GM12864 (cell line): ENCODE data around the gene NRM.

ENCODE experiments used
- DNase-seq: peaks from one replicate; pipeline ENCODE4 v3.0.0-alpha.2; 2011; ENCODE audit warnings: low read depth
- H3K4me3 ChIP-seq: 2 replicates; pipeline ENCODE4 v1.5.1; 2011; ENCODE audit warnings: mild to moderate bottlenecking, low read depth, low read length, control low read depth
- TF ChIP-seq, protein P1 (sequence below): IDR thresholded peaks from 2 replicates; pipeline ENCODE4 v1.5.1; 2011; ENCODE audit warnings: low read depth, mild to moderate bottlenecking, moderate library complexity, low read length, control low read depth, inconsistent platforms; ENCODE audit errors: missing control alignments

The NRM gene

DNA sequence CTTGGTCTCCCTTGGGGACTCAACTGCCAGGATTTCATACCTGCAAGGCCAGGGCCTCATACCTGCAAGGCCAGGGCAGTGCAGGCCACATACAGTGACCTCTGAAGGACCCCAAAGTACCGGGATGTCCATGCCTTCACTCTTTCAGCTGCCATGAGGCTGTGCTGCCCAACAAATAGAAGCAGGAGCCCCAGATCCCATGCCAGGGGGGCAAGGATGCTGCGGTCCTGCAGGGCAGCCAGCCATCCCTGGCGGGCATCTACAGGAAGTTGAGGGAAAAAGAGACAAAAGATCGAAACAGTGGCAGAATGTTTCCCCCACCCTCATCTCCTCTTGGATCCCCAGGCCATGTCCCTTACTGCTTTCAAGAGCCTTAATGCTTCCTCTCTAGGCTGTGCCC, 799 bp downstream of the NRM start:
- TF ChIP-seq, protein P1, sequence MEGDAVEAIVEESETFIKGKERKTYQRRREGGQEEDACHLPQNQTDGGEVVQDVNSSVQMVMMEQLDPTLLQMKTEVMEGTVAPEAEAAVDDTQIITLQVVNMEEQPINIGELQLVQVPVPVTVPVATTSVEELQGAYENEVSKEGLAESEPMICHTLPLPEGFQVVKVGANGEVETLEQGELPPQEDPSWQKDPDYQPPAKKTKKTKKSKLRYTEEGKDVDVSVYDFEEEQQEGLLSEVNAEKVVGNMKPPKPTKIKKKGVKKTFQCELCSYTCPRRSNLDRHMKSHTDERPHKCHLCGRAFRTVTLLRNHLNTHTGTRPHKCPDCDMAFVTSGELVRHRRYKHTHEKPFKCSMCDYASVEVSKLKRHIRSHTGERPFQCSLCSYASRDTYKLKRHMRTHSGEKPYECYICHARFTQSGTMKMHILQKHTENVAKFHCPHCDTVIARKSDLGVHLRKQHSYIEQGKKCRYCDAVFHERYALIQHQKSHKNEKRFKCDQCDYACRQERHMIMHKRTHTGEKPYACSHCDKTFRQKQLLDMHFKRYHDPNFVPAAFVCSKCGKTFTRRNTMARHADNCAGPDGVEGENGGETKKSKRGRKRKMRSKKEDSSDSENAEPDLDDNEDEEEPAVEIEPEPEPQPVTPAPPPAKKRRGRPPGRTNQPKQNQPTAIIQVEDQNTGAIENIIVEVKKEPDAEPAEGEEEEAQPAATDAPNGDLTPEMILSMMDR: no peak
- peak overlapping the region; percentile 75 for H3K4me3 ChIP-seq
- DNase-seq: no peak

DNA sequence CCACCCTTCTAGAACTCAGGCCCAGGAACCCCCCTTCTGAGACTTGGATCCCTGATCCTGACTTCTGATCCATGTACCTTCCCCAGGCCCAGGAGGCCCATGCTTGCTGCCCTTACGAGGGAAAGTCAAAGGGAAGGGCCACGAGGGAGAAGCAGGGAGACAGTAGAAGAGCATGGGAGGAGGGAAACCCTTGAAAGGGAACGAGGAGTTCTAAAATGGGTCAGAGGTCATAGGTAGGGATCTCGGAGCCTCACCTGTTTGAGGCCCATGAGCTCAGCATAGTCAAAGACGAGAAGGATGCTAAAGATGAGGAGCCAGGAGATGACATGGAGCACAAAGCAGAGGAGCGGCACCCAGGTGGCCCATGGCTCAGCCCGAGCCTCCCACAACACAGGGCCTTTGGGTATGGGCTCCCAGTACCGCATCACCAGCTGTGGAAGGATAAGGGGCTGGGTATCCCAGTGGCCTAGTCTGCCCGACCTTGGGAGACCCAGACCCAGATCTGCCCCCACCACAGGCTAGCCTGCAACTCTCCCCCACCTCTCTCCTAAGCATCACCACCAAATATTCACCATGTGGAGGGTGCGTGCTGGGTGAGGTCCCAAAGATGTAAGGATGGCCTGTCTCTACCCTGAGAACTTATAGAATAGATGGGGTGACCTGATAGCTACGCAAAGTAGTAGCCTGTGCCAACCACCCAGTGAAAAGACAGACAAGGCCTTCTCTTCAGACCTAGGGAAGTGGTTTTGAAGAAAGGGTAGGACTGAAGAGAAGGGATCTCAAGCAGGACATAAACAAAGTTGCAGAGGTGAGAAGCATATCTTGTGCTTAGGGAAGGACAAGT, 1.5 kb downstream of the NRM start:
- H3K4me3 ChIP-seq: peak overlapping the region; percentile 75
- no peak for DNase-seq
- TF ChIP-seq, protein P1: no peak

DNA sequence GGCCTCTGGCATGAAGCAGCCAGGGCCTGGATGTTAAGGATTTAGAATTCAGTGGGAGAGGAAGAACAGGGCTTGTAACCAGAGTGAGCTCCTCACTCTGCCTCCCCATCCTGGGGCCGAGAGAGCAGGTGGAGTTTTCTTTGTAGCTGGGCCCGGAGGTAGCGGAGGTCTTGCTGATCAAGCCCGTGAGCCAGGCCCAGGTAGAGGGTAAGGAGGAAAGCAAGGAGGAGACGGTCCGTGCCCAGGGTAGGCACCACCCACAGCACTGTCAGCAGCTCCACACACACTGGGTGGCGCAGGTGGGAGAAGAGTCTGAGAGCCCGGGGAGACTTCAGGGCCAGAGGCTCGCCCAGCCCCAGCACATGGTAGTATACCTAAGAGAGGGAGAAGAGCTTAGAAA, 2.2 kb downstream of the NRM start:
- no peak for DNase-seq
- H3K4me3 ChIP-seq: peak overlapping the region; percentile 75

DNA sequence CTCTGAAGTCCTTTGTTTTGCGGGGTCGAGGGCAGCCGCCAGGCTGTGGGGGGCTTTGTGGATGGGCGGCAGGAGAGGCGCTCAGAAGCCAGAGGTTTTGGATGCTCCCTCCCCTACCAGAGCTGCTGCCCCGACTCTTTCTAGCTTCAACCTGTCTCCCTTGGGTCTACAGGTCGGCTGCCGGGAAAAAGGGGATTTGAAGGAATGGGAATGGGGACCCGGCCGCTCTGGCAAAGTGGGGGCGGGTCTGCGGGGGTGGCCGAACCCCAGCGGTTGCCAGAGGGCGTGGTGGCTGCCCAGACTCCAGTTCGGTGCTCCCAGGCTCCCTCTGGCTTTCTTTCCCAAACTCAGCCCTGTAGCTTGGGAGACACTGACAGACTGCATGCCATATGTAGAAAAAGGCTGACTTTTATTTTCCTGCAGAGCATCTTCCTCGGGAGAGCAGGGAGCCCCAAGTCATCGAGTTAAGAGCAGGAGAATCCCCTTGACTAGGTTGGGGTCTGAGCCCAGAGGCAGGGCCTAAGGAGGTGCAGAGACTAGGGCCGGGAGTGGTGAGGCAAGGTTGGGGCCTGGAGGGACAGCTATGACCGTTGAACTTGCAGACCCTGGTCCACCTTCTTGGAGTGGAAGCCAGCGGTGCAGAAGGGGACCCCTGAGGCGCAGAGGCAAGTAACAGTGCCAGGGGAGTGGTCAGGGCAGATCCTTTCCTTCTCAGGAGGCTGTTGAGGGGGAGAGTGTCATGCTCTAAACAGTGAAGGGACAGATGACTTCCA, 2.9 kb downstream of the NRM start:
- no peak for DNase-seq
- H3K4me3 ChIP-seq: peak overlapping the region; percentile 75
- TF ChIP-seq, protein P1: no peak

More for the DNA sequence above, 2.2 kb downstream of the NRM start:
- TF ChIP-seq, protein P1: peak; percentile 26

DNA sequence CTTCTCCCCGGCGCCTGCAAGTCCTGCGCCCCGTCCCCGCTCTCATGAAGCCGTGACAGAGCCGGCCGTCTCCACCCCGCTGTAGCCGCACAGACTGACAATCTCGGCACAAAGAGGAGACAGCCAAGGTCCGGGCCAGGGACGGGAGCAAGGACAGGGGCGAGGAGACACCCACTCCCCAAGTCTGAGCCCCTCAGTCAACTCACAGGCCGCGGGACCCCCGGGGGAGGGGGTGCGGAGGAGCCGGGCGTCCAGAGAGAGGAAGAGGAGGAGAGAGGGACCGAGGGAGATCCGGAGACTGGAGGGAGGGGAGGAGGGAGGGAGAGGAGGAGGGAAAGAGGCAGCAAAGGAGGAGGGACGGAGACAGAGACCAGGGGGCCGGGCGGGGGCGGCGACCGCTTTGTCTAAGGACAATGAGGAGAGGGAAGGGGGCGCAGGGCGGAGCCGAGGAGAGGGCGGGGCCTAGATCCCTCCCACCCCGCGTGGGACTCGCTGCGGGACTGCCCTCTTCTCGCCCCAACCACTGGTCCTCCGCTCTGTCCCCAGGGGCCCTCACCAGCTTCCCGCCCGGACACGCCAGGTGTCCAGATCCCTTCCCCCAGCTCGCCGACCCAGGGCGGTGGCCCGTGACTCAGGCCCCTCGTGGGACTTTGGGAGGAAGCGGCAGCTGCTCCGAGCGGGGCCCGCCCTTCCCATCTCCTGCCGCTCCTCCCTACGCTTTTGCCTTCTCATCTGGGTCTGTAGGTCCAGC, 3.7 kb downstream of the NRM start:
- TF ChIP-seq, protein P1: no peak
- H3K4me3 ChIP-seq: peak overlapping the region; percentile 75
- DNase-seq: peak; percentile 79

DNA sequence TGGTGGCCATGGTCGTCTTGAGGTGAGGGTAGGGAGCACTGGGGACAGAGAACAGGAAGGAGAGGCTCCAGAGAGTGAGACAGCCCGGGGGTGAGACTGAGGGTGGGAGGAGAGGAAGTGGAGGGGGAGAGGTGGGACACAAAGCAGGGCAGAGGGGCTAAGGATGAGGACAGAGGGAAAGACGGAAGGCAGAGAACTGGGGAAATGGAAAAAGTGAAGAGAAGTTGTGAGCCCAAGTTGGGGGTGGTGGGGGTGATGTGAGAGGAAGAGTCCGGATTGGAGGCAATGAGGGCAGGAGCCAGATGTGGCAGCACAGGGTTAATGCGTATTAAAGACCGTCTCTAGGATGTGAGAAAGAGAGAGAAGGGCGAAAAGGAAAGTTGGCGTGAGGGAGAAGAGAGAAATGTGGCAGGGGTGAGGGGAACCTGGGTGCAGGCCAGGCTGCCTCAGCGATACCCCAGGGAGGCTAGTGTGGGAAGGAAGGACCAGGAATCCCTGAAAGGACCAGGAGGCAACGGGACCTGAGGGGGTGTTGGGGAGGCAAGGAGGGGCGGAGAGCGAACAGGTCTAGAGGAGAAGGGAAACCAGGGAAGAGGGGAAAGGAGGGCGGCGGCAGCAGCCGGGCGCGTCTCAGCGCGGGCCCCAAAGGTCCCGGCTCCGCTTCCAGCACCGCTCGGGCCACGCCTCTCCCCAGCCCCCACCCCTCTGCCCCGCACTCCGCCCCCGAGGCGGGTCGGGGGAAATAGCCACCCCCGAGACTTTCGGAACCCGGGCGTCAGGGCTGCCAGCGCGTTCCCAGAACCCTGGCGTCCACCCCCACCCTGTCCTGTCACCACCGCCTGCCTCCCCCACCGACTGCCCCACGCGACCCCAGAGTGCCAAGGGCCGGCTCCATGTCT, 4.5 kb downstream of the NRM start, which contains the start of gene PPP1R18:
Gene PPP1R18 (minus strand): TSS at position 637 of the 899 bp plus-strand sequence. CDS start 627 bp downstream, at position 10.
- peak within 1 kb of the TSS; percentile 75 for H3K4me3 ChIP-seq
- no peak for DNase-seq
- TF ChIP-seq, protein P1: no peak
